ENCODE measurements around the gene PRDM8.

PRDM8 gene

DNA sequence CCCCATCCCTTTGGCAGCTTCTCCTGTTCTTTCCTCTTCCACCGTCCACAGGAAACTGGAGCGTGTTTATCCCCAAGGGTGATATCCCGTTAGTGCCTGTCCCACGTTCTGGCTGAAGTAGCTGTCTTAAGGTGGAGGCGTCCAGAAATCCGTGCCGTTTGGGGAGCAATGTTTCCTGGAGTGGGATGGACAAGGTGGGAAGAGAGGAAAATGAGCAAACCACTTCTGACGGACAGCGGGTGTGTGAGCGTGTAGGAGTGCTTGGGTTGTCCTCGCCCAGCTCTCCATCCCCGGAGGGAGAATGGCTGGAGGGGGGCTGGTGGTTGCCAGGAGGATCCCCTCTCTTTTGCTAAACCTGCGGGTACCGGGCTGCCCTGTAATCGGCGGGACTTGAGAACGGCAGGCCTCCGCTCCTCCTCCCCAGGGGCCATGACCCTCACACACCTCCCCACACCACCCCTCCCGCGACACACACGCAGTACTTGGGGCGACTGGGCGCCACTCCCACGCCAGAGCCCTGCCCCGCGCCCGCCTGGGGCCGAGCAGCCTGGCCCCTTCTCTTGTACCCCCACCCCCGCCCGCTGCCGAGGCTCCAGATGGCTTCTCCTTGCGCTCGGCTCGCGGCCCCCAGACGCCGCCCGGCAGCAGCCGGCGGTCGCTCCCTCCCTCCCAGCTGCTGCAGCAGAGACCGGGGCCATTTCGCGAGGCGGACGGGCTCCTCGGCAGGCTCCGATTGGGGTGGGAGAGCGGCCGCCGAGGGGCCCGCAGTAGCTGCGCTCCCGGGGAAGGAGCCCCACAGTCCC, 13.9 kb upstream of the PRDM8 start:
- DNase-seq (ENCODE audit: low read depth in 3 of 3): no peak

DNA sequence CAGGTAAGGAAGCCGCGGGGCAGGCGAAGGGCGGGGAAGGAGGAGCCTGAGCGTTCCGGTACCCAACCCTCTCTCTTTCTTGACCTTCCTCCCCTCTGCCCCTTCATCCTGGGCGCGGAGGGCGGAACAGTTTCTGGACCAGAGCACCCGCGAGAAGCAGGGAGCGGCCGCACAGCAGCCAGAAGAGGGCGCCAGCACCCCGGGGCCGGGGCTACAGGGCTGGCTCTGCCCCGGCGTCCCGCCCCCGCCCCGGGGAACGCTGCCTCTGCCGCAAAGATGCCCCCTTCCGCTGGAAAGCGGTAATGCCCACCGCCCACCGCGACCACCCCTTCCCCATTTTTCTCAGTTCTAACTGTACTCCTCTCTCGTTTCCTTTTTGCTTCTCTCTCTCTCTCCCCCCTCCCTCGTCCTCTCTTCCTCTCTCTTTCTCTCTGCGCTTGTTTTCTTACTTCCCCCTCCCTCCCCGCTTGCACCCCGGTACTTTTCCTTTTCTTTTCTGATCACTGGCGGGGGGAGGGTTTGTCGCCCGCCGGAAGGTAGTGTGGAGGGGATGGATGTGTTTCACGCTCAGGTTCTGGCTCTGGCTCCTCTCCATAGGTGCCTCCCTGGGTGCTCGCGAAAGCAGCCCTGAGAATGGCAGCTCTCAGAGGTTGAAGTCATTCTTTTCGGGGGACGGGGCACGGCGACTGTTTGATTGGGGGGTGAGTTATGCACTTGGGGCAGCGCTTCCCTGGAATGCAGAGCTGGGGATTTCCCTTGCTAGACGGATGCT, 13.1 kb upstream of the PRDM8 start:
- peak; percentile 80 to 89 (median 89) for DNase-seq (ENCODE audit: low read depth in 3 of 3)

DNA sequence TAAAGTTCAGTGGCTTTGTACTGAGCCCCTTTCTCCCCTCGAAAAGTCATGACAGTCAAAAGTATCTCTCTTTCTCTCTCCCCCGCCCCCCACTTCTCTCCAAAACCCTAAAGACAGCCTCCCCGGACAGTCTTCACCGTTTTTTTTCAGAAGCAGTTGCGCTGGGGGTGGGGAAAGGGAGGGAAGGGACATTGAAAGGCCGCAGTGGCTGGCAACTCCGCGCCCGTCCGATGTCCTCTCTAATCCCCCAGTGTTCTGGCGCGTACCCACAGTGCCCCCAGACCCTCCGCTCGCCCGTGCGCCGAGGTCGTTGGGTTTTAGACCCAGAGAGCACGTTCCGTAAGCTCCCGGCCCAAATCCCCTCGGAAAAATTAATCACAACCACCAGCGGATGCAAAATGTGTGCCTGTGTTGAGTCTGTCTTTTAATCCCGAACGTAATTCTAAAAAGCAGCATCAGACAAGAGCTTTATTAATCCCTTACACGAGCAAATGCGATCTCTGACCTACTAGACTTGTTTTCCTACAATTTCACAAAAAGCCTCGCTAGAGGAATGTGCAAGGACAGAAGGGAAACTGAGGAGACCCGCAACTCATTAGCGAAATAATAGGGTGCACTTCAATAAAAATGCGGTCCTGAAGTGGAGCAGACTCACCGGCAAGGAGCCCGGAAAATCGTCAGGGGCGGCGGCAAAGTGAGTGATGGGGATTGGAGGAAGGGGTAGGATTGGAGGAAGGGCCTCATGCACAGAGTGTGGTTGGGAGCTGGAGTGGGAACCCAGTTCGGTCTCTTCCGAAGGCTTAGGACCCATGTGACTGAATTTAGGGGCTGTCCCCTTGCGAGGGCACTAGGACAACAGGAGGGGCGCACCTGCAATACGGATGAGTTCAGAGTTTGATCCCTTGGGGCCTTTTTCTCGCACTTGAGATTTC, 12.2 kb upstream of the PRDM8 start:
- peak in 1 of 3 experiments; percentile 18 for DNase-seq (ENCODE audit: low read depth in 3 of 3)

DNA sequence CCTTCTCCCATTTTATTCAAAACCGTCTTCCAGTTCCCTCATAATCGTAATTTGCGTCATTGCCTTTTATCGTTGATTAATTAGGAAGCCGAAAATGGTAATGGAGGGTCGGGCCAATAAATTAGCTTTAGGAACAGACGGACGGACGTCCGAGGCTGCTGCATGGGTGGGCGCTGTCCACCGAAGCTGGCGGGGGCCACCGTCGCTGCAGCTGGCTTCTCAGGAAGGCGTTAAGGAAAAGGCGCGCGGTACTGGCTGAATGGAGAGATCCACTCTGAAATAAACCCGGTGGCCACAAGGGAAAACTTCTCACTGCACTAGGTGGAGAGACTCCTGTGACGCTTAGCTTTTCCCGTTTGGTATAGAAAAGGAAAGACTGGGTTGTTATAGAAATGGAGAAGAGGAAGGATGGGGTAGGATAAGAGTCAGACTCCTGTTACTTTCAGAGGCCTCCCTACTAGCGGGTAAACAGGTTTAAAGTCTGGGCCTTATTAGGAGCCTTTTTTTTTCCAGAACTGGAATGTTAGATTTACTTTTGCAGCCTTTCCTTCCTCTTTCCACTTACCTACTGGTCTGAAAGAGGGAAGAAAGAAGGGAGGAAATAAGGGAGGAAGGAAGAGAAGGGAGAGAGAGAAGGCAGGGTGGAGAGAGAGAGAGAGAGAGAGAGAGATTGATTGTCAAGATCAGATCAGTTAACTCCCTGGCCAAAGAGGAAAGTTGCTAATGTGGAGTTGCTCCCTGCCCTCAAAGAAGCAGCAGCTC, 11.3 kb upstream of the PRDM8 start:
- DNase-seq (ENCODE audit: low read depth in 3 of 3): no peak

DNA sequence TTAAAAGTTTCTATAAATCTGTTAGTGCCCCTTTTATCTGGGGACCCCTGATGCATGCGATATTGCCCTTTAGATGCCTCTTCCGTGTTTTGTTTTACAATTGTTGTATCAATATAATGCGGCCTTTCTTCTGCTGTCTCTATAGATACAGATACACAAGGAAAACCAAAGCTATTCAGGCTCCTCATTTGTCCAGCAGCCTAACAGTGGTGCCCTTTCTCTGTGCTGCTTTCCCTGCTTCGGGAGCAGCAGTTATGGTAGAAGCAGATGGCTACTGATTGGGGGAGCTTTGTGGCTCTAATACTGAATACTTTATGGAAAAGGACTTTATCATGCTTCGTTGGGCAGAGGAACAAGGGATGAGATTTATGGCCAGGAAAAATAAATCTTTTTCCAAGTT, 10.6 kb upstream of the PRDM8 start:
- no peak for DNase-seq (ENCODE audit: low read depth in 3 of 3)

DNA sequence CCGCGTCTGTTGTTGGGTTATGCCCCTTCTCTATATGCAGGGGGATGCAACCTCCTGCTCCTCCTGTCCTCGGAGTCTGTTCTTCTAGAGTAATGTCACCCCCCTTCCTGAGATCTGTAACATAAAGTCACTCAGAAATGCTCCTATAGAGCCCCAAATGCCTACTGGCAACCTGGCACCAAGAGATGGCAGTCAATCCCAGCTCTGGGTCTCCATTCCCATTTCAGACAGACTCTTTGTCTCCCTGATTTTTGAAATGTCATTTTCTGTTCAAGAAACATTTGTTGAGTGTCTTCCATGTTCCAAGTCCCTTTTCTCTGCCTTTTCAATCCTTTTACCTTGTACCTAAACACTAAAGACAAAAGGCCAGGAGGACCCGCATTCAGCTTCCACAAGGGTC, 9.6 kb upstream of the PRDM8 start:
- DNase-seq (ENCODE audit: low read depth in 3 of 3): no peak

DNA sequence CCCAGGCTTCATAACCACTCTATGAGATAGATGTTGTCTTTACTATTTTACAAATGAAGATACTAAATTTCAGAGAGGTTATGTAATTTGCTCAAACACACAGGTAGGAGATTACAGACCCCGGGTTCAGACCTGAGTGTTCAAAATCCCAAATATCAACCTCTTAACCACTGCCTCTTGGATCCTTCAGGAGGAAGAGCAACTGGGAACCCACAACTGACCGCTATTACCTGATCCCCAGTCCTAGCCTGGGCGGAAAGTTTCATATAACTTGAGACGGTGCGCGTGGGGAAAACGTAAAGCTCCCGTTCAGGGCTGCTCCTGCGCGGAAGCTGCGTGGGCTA, 8.9 kb upstream of the PRDM8 start:
- DNase-seq (ENCODE audit: low read depth in 3 of 3): no peak

DNA sequence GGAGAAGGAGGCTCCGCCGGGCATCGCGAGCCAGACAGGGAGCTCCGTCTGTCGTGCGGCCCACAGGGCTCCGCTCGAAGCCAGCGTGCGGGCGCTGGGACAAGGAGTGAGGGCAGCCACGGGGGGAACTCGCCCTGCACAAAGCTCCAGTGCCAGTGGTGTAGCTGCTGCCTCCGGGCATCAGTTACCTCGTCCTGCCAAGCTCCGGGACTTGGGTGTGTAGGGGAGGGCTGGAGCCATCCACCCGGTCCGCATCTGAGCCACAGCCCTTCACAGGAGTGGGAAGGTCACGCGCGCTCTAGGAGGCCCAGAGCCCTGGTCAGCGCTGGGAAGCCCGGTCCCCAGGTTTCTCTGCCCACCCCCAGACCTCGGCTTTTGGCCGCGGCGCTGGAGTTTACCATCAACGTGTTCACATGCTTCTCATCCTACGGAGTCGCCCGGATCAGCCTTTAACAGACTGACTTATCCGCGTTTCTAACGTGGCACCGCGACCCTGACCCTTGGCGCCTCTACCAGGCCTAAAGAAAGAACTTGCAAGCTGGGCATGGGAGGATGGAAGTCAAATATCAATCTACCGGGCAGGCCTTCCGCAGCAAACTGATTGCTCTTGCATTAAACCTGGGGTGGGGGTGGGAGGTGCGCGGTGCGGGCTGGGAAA, 8.4 kb upstream of the PRDM8 start:
- DNase-seq (ENCODE audit: low read depth in 3 of 3): no peak

DNA sequence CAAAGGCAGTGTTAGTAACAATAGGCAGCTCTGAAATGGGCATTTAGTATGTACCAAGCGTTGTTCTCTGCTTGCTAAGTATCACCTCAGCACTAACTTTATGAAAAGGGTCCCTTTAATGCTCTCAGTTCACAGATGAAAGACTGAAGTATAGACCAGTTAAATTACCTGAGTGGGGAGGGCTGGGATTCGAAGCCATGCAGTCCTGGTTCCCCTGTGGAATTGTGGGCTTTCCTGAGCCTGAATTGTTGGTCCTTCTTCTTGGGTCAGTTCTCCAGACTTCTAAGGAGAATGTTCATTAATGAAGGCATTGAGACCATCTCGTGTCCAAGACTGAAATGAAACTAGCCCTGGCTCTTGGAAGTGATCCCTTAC, 7.7 kb upstream of the PRDM8 start:
- DNase-seq (ENCODE audit: low read depth in 3 of 3): no peak

DNA sequence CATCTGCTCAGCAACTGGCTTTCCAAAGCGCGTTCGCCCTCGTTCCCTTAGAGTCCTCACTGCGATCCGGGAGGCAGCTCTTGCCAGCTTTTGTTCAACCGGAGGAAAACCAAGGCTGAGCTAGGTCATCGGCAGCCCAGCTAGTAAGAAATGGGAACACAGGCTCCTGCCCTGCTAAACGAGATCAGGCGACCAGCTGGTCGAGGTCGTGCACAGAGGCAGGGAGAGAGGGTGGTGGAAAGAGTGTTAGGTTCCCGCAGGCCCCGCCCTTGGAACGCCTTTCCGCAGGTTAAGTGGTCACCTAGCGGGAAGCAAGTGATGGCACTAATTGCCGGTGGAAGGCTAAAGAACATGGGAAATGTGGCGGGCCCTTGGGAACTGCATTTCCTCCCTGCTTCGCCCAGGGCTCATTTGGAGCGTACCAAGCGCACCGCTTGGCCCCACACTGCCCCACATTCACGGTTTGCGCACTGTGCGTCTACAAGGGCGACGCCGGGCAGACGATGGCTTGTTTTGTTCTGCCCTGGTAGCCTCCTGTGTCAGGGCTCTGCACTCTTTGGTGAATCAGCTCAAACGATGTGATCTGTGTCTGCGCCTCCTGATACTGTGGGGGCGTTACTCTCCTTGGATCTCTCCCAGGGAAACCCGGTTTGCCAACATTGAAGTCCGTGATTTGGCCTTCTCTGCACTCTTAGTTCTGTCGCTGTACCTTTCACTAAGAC, 7.2 kb upstream of the PRDM8 start:
- DNase-seq (ENCODE audit: low read depth in 3 of 3): no peak

DNA sequence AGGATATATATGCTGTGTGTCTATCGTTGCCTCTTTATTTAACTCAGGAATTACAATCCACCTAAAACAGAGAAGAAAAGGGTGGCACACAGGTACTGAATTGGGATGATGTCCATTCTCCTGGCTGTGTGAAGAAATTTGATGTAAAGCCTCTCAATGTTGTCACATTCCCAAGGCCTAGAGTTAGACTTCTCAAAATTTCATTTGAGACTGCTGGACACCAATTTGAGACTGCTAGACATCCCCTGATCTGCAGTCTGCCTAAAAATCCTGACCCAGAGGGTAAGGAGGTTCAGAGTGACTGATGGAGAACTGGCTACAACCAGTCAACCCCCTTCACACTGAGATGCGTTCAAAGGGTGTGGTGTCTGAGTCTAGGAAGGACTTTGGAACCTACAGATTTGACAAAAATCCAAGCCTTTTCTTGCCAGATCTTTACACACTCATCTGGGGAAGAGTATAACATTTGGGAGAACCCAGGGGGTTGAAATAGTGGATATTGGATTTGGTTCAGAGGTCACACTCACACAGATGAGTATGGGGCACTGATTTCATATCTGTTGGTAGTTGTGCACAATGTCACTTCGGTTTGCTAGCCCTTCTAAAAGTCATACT, 4.9 kb upstream of the PRDM8 start:
- DNase-seq (ENCODE audit: low read depth in 3 of 3): no peak

DNA sequence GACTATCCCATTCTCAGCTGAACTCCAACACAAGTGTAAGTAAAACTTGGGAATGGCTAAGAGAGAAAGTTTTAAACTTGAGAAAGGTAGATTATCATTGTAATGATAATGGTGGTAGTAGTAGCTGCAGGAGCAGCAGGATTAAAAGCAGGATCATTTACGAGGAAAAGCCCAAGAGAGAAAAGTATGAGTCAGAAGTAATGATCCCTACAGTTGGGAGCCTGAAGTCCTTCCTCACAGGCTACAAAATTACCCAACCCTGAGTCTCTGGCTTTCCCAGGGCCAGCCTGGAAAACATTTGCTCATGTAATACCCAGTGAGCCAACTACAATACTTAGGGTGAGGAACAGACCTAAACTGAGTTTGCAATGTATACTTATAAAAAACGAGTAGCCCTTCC, 4.4 kb upstream of the PRDM8 start:
- no peak for DNase-seq (ENCODE audit: low read depth in 3 of 3)

DNA sequence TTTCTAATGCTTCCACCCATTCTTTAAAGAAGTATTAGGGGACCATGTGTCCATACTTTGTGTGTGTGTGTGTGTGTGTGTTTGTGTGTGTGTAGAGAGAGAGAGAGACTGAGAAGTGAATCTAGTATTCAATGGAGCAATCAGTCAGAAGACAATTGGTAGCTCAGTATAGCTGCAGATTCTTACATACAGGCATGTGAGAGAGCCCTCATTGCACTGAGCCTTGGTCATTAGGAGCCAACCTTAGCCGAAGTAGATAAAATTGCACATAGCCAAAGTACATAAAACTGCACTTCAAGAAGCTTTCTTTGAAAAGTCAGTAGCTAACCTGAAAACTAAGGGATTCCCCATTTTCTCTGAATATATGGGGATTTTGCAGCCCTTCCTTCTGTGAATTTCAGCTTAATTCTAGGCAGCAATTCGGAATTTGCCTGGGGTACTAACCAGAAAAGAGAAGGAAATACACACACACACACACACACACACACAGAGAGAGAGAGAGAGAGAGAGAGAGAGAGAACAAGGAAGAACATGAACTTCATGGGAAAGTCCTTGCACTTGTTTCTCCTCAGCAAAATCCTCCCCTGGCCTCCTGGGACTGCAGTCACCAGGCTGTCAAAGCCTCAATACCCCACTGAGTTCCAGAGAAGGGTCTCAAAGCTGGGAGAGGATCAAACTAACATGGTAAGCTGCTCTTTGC, 1.7 kb upstream of the PRDM8 start:
- DNase-seq (ENCODE audit: low read depth in 3 of 3): no peak

DNA sequence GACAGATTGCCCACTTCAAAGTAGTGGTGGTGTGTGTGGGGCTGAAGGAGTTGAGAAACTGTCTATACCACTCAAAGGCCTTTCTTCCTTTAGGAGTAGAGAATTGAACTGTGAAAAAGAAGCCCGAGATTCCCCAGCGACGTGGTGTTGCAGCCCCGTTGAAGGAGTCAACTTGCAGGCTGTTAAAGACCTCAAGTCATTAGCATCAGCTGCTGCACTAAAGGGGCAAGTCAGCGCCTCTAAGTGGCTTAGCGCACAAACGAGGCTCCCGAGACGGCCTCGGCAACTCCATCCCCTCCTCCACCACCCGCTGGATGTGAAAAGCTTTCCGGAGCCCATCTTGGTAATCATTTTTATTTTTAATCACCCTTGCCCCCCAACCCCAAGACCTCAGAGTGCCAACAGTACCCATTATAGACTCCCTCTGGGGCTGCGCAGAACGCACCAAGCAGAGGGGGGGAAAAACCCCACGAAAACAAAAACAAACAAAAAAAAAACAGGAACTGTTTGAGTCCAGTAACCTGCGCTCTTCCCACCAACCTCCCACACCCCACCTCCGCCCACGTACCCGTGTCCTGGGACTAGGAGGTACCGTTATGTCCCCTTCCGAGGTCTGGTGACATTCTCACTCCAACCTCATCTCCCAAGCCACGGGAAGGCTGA, 913 bp upstream of the PRDM8 start:
- DNase-seq (ENCODE audit: low read depth in 3 of 3): no peak

DNA sequence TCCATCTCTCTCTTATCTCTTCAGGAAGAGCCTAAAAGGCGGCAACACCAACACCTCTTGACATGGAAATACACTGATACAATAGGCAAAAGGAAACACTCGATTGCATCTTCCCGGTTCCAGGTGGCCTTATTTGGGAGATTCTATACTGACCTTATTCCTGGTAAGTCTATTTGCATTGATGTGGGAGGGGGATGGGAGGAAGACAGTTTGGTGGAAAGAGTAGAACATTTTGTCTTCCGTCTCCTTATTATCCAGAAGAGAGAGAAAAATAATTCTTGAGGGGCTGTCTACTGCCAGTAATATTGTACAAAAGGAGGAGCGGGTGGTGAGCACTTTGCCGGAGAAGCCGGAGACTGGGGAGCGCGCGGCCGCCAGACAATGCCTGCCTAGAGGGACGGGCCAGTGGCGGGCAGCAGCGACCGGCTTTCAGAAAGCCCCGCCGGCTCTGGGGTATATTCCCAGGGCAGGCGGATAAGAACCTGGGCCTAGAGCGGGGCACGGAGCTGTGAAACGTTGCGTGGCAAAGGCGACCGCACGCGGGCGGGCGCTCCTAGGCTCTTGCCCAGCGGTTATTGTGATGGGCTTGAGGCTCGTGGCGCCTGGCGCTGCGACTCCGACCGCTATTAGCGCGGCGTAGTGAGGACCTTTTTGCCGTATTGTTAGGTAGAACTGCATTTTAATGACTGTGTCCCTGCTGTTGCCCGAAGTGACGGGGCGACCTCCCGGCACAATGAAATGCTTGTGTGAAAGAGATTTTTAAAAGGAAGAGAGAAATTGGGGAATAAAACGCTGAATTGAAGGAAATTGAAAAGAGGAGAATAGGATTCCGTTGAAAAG, 518 bp downstream of the PRDM8 start:
- DNase-seq (ENCODE audit: low read depth in 3 of 3): peak in 1 of 3 experiments; percentile 21

DNA sequence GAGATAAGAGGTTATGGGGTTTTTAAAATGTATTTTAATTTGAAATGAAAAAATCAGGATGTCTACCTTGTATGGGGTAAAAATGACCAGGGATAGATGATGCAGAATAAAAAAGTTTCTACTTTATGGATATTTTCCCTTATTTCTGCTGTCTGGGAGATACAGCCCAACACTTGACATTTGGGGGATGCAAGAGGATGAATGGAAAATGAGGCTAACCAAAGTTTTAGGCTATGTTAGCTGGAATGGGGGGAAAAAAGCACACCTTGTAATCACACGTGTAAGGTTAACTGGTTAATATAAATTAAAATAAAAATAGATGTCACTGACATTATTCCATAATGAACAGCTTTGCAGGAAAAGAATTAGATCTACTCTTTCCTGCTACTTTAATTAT, 1.1 kb downstream of the PRDM8 start:
- no peak for DNase-seq (ENCODE audit: low read depth in 3 of 3)

DNA sequence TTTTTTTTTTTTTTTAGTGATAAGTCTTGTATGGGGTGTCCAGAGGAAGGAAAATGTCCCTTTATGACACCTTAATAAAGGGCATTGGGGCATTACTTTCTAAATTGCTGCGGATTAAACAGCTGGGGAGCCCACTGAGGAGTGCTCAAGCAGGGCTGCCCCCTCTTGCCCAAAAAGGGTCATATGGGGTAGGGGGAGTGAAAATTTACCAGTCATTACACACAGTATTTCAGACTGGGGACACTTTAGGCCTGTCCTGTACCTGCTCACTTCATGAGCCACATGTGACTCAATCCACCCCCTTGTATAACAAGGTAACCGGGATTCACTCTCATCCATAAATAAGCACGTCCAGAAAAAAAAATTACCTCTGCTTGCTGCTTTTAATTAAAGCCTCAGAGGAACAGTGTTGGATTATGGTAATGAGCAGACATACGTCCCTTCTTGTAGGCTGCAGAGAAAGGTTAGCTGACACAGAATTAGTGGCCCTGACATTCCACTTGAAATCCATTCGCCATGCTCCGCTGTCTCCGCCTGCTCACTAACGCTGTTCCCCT, 1.8 kb downstream of the PRDM8 start:
- no peak for DNase-seq (ENCODE audit: low read depth in 3 of 3)

DNA sequence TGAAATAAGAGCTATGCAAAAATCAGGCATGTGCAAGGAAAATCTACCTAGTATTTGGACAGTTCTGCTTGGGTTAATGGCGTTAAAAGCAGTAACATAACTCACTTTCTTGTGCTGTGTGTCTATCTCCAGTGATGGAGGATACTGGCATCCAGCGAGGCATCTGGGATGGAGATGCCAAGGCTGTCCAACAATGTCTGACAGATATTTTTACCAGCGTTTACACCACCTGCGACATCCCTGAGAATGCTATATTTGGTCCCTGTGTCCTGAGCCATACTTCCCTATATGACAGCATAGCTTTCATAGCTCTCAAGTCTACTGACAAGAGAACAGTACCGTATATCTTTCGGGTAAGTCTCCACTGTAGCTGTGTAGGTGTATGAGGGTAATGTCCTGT, 2.6 kb downstream of the PRDM8 start:
- DNase-seq (ENCODE audit: low read depth in 3 of 3): no peak
